Loucy (cell line): ENCODE data around the gene ARL10.

Experiments
- H2AFZ ChIP-seq: fragments of 200-600 bp; sonication (generic); 2 replicates; pipeline ENCODE4 v1.6.0; 2016; ENCODE audit warnings: antibody characterized with exemption, mild to moderate bottlenecking, low read length, moderate library complexity
- H3F3A ChIP-seq: fragments of 200-600 bp; 2 replicates; pipeline ENCODE4 v1.6.0; 2016; ENCODE audit warnings: antibody characterized with exemption, low read depth, mild to moderate bottlenecking
- H3K27me3 ChIP-seq: fragments of 200-600 bp; sonication (generic); 2 replicates; pipeline ENCODE4 v1.6.1; 2014; ENCODE audit warnings: low read length, mild to moderate bottlenecking; ENCODE audit not compliant: insufficient read depth, poor library complexity, severe bottlenecking
- H3K36me3 ChIP-seq: fragments of 200-600 bp; sonication (generic); 2 replicates; pipeline ENCODE4 v1.6.1; 2016; ENCODE audit warnings: low read length; ENCODE audit not compliant: insufficient read depth
- H3K4me1 ChIP-seq: fragments of 200-600 bp; sonication (generic); 2 replicates; pipeline ENCODE4 v1.5.1; 2014; ENCODE audit warnings: low read length, mild to moderate bottlenecking; ENCODE audit not compliant: insufficient read depth, poor library complexity, severe bottlenecking
- H3K4me2 ChIP-seq: fragments of 200-600 bp; sonication (generic); 2 replicates; pipeline ENCODE4 v1.6.0; 2014; ENCODE audit warnings: antibody characterized with exemption, low read length, low read depth, mild to moderate bottlenecking; ENCODE audit not compliant: poor library complexity, severe bottlenecking
- H3K4me3 ChIP-seq: fragments of 200-600 bp; sonication (generic); 2 replicates; pipeline ENCODE4 v1.5.1; 2014; ENCODE audit warnings: low read length, mild to moderate bottlenecking, mixed read lengths; ENCODE audit not compliant: poor library complexity, severe bottlenecking
- H3K79me2 ChIP-seq: fragments of 200-600 bp; sonication (generic); 2 replicates; pipeline ENCODE4 v1.6.1; 2014; ENCODE audit warnings: low read length; ENCODE audit not compliant: insufficient read depth
- H3K9ac ChIP-seq: fragments of 200-600 bp; sonication (generic); 2 replicates; pipeline ENCODE4 v1.6.0; 2014; ENCODE audit warnings: mild to moderate bottlenecking, low read depth, low read length, moderate library complexity; ENCODE audit not compliant: poor library complexity, severe bottlenecking
- H3K9me2 ChIP-seq: fragments of 200-600 bp; sonication (generic); replicated peaks from 2 replicates; pipeline ENCODE4 v1.6.1; 2016; ENCODE audit warnings: low read depth, low read length, mixed read lengths
- H3K9me3 ChIP-seq: fragments of 200-600 bp; sonication (generic); 2 replicates; pipeline ENCODE4 v1.6.1; 2014; ENCODE audit warnings: mild to moderate bottlenecking, antibody characterized with exemption, low read length, low read depth; ENCODE audit not compliant: insufficient read depth
- H4K20me1 ChIP-seq: fragments of 200-600 bp; sonication (generic); 2 replicates; pipeline ENCODE4 v1.6.0; 2014; ENCODE audit warnings: antibody characterized with exemption, low read length, mild to moderate bottlenecking; ENCODE audit not compliant: insufficient read depth, poor library complexity, severe bottlenecking
- CTCF ChIP-seq: fragments of 200-600 bp; sonication (generic); conservative IDR thresholded peaks from 2 replicates; pipeline ENCODE4 v1.5.1; 2014; ENCODE audit warnings: mild to moderate bottlenecking, antibody characterized with exemption, low read length
- EZH2phosphoT487 ChIP-seq: fragments of 200-600 bp; IDR thresholded peaks from 2 replicates; pipeline ENCODE4 v1.6.1; 2018; ENCODE audit warnings: antibody characterized with exemption, mild to moderate bottlenecking, moderate library complexity, borderline replicate concordance

Gene ARL10

GRCh38 chr5:176400382-176401156 lies 35.3 kb downstream of the ARL10 start:
- no peak overlapping the region for H3K4me3 ChIP-seq
- H4K20me1 ChIP-seq: no peaks in the 10 kb centered on the region
- H3K4me1 ChIP-seq: no peaks in the 10 kb centered on the region
- no peaks in the 10 kb centered on the region for H3K36me3 ChIP-seq
- no peak overlapping the region for H3K4me2 ChIP-seq
- no peaks in the 10 kb centered on the region for H3K27me3 ChIP-seq
- no peaks in the 10 kb centered on the region for H3K79me2 ChIP-seq
- H3K9me2 ChIP-seq: no peaks in the 10 kb centered on the region
- TF ChIP-seq EZH2phosphoT487: no peak
- TF ChIP-seq CTCF: no peak
- H3K9me3 ChIP-seq: no peaks in the 10 kb centered on the region
- H3K9ac ChIP-seq: no peak overlapping the region
- no peaks in the 10 kb centered on the region for H3F3A ChIP-seq
- H2AFZ ChIP-seq: no peak overlapping the region

- TF ChIP-seq EZH2phosphoT487: no peak
- no peak for TF ChIP-seq CTCF
- Histone ChIP-seq H3F3A (no peaks in the 10 kb centered on the region), H3K9me2 (no peaks in the 10 kb centered on the region), H3K79me2 (no peaks in the 10 kb centered on the region), H3K4me2 (no peak overlapping the region), H3K9ac (no peak overlapping the region), H3K4me3 (no peak overlapping the region), H4K20me1 (no peaks in the 10 kb centered on the region), H3K27me3 (no peaks in the 10 kb centered on the region), H3K36me3 (no peaks in the 10 kb centered on the region), H2AFZ (no peak overlapping the region), H3K4me1 (no peaks in the 10 kb centered on the region), H3K9me3 (no peaks in the 10 kb centered on the region)
Observed at GRCh38 chr5:176401281-176402205, 36.3 kb downstream of the ARL10 start.

GRCh38 chr5:176405656-176406435 lies 40.6 kb downstream of the ARL10 start:
- H3K79me2 ChIP-seq: no peaks in the 10 kb centered on the region
- no peaks in the 10 kb centered on the region for H4K20me1 ChIP-seq
- no peaks in the 10 kb centered on the region for H3K4me1 ChIP-seq
- no peaks in the 10 kb centered on the region for H3K27me3 ChIP-seq
- H2AFZ ChIP-seq: no peak overlapping the region
- H3K4me2 ChIP-seq: no peak overlapping the region
- no peaks in the 10 kb centered on the region for H3F3A ChIP-seq
- TF ChIP-seq EZH2phosphoT487 (no peak), CTCF (no peak)
- H3K36me3 ChIP-seq: no peaks in the 10 kb centered on the region
- no peak overlapping the region for H3K9ac ChIP-seq
- H3K4me3 ChIP-seq: no peak overlapping the region
- no peaks in the 10 kb centered on the region for H3K9me3 ChIP-seq
- no peaks in the 10 kb centered on the region for H3K9me2 ChIP-seq
